NT2/D1 (cell line): ENCODE data around the gene PGBD5.

Experiments
- DNase-seq: peaks from one replicate; pipeline ENCODE4 v3.0.0-alpha.2; 2011; ENCODE audit warnings: low read depth, low spot score
- H3K27me3 ChIP-seq: 2 replicates; pipeline ENCODE4 v1.6.0; 2011; ENCODE audit warnings: mild to moderate bottlenecking; ENCODE audit not compliant: insufficient read length, insufficient read depth
- H3K36me3 ChIP-seq: 2 replicates; pipeline ENCODE4 v1.6.1; 2011; ENCODE audit warnings: mild to moderate bottlenecking, low read length, mixed read lengths; ENCODE audit not compliant: insufficient read depth, insufficient read length
- H3K4me1 ChIP-seq: 2 replicates; pipeline ENCODE4 v1.5.1; 2011; ENCODE audit not compliant: insufficient read depth, insufficient read length
- H3K4me3 ChIP-seq: 2 replicates; pipeline ENCODE4 v1.5.1; 2011; ENCODE audit warnings: low read depth; ENCODE audit not compliant: insufficient read length
- H3K9ac ChIP-seq: 2 replicates; pipeline ENCODE4 v1.6.0; 2011; ENCODE audit warnings: low read depth; ENCODE audit not compliant: insufficient read length
- H3K9me3 ChIP-seq: 2 replicates; pipeline ENCODE4 v1.5.1; 2011; ENCODE audit warnings: mild to moderate bottlenecking, low read length; ENCODE audit not compliant: insufficient read depth
- SUZ12 ChIP-seq: IDR thresholded peaks from 2 replicates; pipeline ENCODE4 v1.6.1; 2011; ENCODE audit not compliant: insufficient read length, insufficient read depth; ENCODE audit errors: extremely low read depth
- YY1 ChIP-seq: IDR thresholded peaks from 2 replicates; pipeline ENCODE4 v1.6.1; 2011; ENCODE audit not compliant: insufficient read length, insufficient read depth
- ZNF274 ChIP-seq: IDR thresholded peaks from 2 replicates; pipeline ENCODE4 v1.6.1; 2011; ENCODE audit warnings: mild to moderate bottlenecking, low read depth, low read length

Gene PGBD5

GRCh38 chr1:230375780-230376179 is 50.4 kb downstream of the PGBD5 start:
- H3K9me3 ChIP-seq = peaks cover 24% of the 10 kb centered on the region
- no peak for DNase-seq
- no peaks in the 10 kb centered on the region for H3K27me3 ChIP-seq
- TF ChIP-seq SUZ12 = no peak
- no peak for TF ChIP-seq YY1
- no peak for TF ChIP-seq ZNF274
- no peaks in the 10 kb centered on the region for H3K4me1 ChIP-seq
- H3K9ac ChIP-seq = no peak overlapping the region
- H3K36me3 ChIP-seq = no peaks in the 10 kb centered on the region
- H3K4me3 ChIP-seq = no peak overlapping the region

GRCh38 chr1:230375147-230375546 is 51.0 kb downstream of the PGBD5 start:
- DNase-seq = no peak
- no peak for TF ChIP-seq YY1
- no peak for TF ChIP-seq SUZ12
- no peak for TF ChIP-seq ZNF274
- no peak overlapping the region for H3K4me3 ChIP-seq
- H3K4me1 ChIP-seq = no peaks in the 10 kb centered on the region
- H3K27me3 ChIP-seq = no peaks in the 10 kb centered on the region
- H3K36me3 ChIP-seq = no peaks in the 10 kb centered on the region
- H3K9me3 ChIP-seq = peaks cover 18% of the 10 kb centered on the region
- no peak overlapping the region for H3K9ac ChIP-seq

DNA sequence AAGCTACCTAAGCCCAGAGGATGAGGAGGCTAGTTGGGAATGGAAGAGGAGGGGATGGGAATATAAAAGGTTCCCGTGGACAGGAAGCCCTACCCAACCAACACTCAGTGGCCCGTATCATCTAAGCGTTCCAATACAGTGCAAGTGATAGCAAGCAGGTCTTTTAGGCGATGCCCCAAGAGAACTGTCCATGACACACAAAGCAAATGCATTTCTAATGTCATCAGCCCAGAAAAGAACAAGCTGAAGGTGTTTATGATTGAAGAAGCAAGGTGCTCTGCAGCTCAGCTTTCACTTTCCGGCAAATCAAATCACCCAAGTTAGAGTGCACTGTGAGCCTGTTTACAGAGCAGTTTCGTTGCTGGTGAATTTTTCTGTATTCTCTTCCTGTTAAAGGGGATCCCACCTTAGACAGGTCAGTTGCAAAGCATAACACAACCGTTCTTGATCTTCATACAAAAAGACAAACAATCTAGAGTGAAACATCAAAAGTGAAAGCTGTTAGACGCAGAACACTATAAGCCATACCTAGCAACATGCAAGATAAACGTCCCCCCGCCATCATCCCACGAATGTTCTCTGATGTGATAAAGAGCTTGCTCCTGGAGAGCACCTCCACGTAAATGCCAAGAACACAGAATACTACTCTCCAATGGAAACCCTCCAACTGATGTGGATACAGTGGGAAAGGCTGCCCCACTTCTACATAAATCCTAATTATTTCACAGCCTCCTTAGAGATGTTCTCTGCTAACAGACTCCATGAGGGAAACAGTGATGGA is 54.0 kb downstream of the PGBD5 start:
- Histone ChIP-seq H3K4me3 (no peak overlapping the region), H3K4me1 (no peaks in the 10 kb centered on the region), H3K9me3 (peaks cover under 1% of the 10 kb centered on the region; the same call in 1 of the 2 replicates), H3K9ac (no peak overlapping the region), H3K36me3 (no peaks in the 10 kb centered on the region), H3K27me3 (no peaks in the 10 kb centered on the region)
- DNase-seq = no peak
- TF ChIP-seq YY1 (no peak), SUZ12 (no peak)

DNA sequence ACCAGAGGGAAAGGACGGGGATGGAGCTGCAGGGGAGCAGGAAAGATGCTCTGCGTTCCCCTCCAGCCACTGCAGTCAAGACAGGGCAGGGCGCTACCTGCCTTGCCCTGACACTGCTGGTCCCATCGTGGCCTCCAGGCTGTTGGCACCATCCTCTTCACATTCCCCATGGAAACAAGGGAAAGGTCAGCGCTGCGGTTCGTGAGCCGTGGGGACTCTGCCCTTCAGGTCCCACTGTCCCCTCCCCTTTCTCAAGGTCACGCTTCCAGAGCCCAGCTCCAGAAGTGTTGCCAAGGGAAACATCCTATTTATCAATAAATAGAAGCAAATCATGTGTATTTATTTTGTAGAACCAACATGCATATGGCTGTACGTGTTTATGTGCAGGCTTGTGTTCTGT is 56.0 kb downstream of the PGBD5 start:
- H3K4me3 ChIP-seq = no peak overlapping the region
- no peaks in the 10 kb centered on the region for H3K4me1 ChIP-seq
- no peak for TF ChIP-seq SUZ12
- TF ChIP-seq ZNF274 = no peak
- TF ChIP-seq YY1 = no peak
- H3K9me3 ChIP-seq = peaks cover 5% of the 10 kb centered on the region; the same call in 1 of the 2 replicates
- H3K9ac ChIP-seq = no peak overlapping the region
- no peaks in the 10 kb centered on the region for H3K27me3 ChIP-seq
- no peaks in the 10 kb centered on the region for H3K36me3 ChIP-seq
- no peak for DNase-seq

DNA sequence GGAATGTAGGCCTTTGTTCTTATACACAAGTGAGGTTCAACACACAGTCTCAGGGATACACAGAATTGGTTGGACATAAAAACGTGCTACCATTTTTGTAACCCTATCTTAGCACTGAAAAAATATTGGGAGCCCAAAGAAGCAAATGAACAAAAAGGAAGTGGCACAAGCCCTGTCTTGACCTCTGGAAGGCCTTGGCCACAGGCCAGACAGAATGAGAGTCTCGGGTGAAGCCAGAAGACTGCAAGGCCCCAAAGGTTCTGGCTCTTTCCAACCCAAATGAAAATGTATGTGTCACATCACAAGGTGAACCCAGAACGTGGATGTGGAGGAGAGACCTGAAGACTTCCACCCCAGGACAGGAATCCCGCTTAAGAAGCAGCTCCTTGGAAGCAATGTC is 57.3 kb downstream of the PGBD5 start:
- Histone ChIP-seq H3K36me3 (no peaks in the 10 kb centered on the region), H3K27me3 (no peaks in the 10 kb centered on the region), H3K9ac (no peak overlapping the region), H3K4me1 (no peaks in the 10 kb centered on the region), H3K9me3 (peaks cover 5% of the 10 kb centered on the region; the same call in 1 of the 2 replicates), H3K4me3 (no peak overlapping the region)
- TF ChIP-seq YY1 (no peak), ZNF274 (no peak), SUZ12 (no peak)
- no peak for DNase-seq

- TF ChIP-seq YY1 = no peak
- TF ChIP-seq SUZ12 = no peak
- no peak for TF ChIP-seq ZNF274
Measured at GRCh38 chr1:230368363-230368762, 57.8 kb downstream of the PGBD5 start.

GRCh38 chr1:230366504-230366915 is 59.6 kb downstream of the PGBD5 start:
- Histone ChIP-seq H3K27me3 (no peaks in the 10 kb centered on the region), H3K4me3 (no peak overlapping the region), H3K9me3 (peaks cover 5% of the 10 kb centered on the region; the same call in 1 of the 2 replicates), H3K9ac (no peak overlapping the region), H3K36me3 (no peaks in the 10 kb centered on the region), H3K4me1 (no peaks in the 10 kb centered on the region)
- TF ChIP-seq ZNF274 (no peak), YY1 (no peak), SUZ12 (no peak)
- DNase-seq = no peak

More at GRCh38 chr1:230368363-230368762, 57.8 kb downstream of the PGBD5 start:
- no peak for DNase-seq
- no peak overlapping the region for H3K4me3 ChIP-seq
- peaks cover 5% of the 10 kb centered on the region; the same call in 1 of the 2 replicates for H3K9me3 ChIP-seq
- H3K36me3 ChIP-seq = no peaks in the 10 kb centered on the region
- H3K4me1 ChIP-seq = no peaks in the 10 kb centered on the region
- no peaks in the 10 kb centered on the region for H3K27me3 ChIP-seq
- no peak overlapping the region for H3K9ac ChIP-seq
